ENCODE measurements around the gene CAPN9.
"Not testable (repeated sequence)": the region's sequence is repeated elsewhere in the genome, so short reads cannot be mapped to it uniquely, and the experiment has no call there.

DNA sequence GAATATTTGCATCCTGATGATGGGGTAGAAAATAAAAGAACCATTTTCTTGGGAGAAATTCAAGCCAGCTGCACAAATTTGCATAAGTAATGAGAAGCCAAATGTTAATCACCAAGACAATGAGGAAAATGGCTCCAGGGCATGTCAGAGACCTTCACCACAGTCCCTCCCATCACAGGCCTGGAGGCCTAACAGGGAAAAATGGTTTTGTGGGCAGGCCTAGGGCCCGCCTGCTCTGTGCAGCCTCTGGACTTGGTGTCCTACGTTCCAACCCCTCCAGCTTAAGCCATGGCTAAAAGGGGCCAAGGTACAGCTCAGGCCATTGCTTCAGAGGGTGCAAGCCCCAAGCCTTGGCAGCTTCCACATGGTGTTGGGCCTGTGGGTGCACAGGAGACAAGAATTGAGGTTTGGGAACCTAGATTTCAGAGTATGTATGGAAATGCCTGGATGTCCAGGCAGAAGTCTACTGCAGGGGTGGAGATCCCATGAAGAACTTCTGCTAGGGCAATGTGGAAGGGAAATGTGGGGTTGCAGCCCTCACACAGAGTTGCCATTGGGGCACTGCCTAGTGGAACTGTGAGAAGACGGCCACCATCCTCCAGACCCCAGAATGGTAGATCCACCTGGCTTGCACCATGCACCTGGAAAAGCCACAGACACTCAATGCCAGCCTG lies 25.2 kb upstream of the CAPN9 start:
- TF ChIP-seq, protein P1, sequence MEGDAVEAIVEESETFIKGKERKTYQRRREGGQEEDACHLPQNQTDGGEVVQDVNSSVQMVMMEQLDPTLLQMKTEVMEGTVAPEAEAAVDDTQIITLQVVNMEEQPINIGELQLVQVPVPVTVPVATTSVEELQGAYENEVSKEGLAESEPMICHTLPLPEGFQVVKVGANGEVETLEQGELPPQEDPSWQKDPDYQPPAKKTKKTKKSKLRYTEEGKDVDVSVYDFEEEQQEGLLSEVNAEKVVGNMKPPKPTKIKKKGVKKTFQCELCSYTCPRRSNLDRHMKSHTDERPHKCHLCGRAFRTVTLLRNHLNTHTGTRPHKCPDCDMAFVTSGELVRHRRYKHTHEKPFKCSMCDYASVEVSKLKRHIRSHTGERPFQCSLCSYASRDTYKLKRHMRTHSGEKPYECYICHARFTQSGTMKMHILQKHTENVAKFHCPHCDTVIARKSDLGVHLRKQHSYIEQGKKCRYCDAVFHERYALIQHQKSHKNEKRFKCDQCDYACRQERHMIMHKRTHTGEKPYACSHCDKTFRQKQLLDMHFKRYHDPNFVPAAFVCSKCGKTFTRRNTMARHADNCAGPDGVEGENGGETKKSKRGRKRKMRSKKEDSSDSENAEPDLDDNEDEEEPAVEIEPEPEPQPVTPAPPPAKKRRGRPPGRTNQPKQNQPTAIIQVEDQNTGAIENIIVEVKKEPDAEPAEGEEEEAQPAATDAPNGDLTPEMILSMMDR (IDR thresholded peaks at IDR 0.05; ENCODE audit: poor library complexity), result not testable (repeated sequence)
- not testable (repeated sequence) for TF ChIP-seq EZH2phosphoT487 (IDR thresholded peaks at IDR 0.05; ENCODE audit: low read depth, severe bottlenecking, unreplicated experiment)

Measured in hepatocyte (in vitro differentiated cells).